ENCODE data around the gene HES1. TPM values are rescaled to one million over a fixed set of nuclear protein-coding genes. Genes with fewer than 3 reads are reported as not detected.

The HES1 gene
- total RNA-seq, 3 donors from 2014 or later = 6.6 to 110 (median 87.2) TPM

GRCh38 chr3:194180570-194180969 lies 44.6 kb downstream of the HES1 start:
- Histone ChIP-seq H3K4me1 (no peaks in the 10 kb centered on the region), H3K9me3 (no peaks in the 10 kb centered on the region), H3K36me3 (no peaks in the 10 kb centered on the region), H3K27me3 (no peaks in the 10 kb centered on the region), H3K4me3 (no peak overlapping the region), H3K27ac (no peak overlapping the region)
- TF ChIP-seq POLR2AphosphoS5 (IDR thresholded peaks at IDR 0.05) (no peak), CTCF (IDR thresholded peaks at IDR 0.05) (no peak), POLR2A (IDR thresholded peaks at IDR 0.05) (no peak)
- no peak for DNase-seq (ENCODE audit: low spot score in 2 of 2)
- intact Hi-C loops (cut with DNase I; ENCODE audit: low total_unique reads) = no loop called here

DNA sequence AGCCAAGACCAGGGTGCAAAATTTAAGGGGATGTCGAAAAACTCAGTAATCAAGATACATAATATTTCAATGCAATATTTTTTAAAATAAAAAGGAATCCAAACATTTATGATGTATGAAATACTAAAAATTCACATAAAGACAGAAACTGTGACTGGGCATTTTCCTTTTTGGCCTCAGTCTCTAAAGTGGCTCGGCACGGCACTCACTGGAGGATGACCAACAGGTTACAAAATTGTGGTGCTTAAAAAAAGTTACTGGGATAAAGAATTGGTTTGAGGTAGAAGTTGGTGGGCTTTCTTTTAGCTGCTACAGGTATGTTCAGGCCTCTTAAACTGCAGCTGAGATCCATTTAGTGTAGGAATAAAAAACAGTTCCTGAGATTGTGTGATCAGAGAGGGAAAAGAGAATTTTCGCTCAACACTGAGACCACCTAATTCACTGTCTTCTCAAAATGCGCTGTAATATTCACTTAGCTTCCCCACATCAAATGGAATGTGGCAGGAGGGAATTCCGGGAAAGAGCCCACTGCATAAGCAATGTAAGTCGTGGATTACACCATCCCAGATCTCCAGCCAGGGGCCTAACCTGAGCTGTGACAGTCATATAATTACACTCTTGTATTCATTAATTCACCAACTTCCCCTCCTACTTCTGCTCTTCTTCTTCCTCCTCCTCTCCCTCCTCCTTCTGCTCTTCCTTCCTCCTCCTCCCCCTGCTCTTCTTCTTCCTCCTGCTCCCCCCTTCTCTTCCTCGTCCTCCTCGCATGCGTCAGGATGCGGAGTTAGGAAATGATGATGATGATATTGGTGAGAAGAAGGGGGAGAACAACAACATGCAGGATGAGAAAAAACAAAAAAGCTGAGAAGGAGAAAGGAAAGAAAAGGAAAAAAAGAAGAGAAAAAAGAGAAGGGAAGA lies 45.9 kb downstream of the HES1 start:
- Histone ChIP-seq H3K4me1 (no peaks in the 10 kb centered on the region), H3K27ac (no peak overlapping the region), H3K36me3 (no peaks in the 10 kb centered on the region), H3K27me3 (no peaks in the 10 kb centered on the region), H3K9me3 (no peaks in the 10 kb centered on the region), H3K4me3 (no peak overlapping the region)
- no peak for DNase-seq (ENCODE audit: low spot score in 2 of 2)
- intact Hi-C loops (cut with DNase I; ENCODE audit: low total_unique reads) = no loop called here
- no peak for TF ChIP-seq CTCF (IDR thresholded peaks at IDR 0.05)
- TF ChIP-seq POLR2AphosphoS5 (IDR thresholded peaks at IDR 0.05) = no peak
- no peak for TF ChIP-seq POLR2A (IDR thresholded peaks at IDR 0.05)

GRCh38 chr3:194183271-194183670 lies 47.3 kb downstream of the HES1 start:
- Histone ChIP-seq H3K4me1 (no peaks in the 10 kb centered on the region), H3K9me3 (no peaks in the 10 kb centered on the region), H3K27ac (no peak overlapping the region), H3K27me3 (no peaks in the 10 kb centered on the region), H3K4me3 (no peak overlapping the region), H3K36me3 (no peaks in the 10 kb centered on the region)
- no peak for TF ChIP-seq POLR2AphosphoS5 (IDR thresholded peaks at IDR 0.05)
- no peak for TF ChIP-seq POLR2A (IDR thresholded peaks at IDR 0.05)
- TF ChIP-seq CTCF (IDR thresholded peaks at IDR 0.05) = no peak
- no peak for DNase-seq (ENCODE audit: low spot score in 2 of 2)
- intact Hi-C loops (cut with DNase I; ENCODE audit: low total_unique reads) = no loop called here

DNA sequence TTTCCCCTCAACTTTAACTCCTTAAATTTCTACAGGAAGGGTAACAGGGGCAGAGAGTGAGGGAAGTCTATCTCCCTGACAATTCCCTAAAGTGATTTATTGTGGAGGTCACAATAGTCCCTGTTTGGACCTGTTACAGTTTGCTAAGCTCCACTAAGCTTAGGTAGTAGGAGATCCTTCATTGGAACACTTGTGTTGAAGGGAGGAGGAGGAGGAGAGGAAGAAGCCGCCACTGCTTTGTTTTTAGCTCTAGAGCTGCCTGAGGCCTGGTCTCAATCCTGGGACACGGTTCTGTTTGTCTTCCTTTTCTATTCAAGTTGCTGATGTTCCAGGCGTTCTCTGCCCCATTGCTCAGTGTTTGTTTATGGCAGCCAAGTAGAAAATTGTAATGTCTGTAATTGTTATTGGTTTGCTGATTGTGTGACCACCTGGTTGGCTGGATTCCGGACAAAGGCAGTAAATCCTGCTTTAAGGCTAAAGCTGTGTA lies 48.4 kb downstream of the HES1 start:
- no peaks in the 10 kb centered on the region for H3K9me3 ChIP-seq
- intact Hi-C loops (cut with DNase I; ENCODE audit: low total_unique reads) = no loop called here
- H3K36me3 ChIP-seq = no peaks in the 10 kb centered on the region
- H3K4me3 ChIP-seq = no peak overlapping the region
- peak overlapping the region; percentile 12 to 64 for H3K27ac ChIP-seq
- no peaks in the 10 kb centered on the region for H3K27me3 ChIP-seq
- DNase-seq (ENCODE audit: low spot score in 2 of 2) = no peak
- no peaks in the 10 kb centered on the region for H3K4me1 ChIP-seq
- TF ChIP-seq CTCF (IDR thresholded peaks at IDR 0.05) = no peak

- peak overlapping the region in 1 of 2 donors; percentile 12 for H3K27ac ChIP-seq
These were observed 48.9 kb downstream of the HES1 start for GRCh38 chr3:194184801-194185200.

More at GRCh38 chr3:194184801-194185200, 48.9 kb downstream of the HES1 start:
- intact Hi-C loops (cut with DNase I; ENCODE audit: low total_unique reads) = no loop called here
- no peaks in the 10 kb centered on the region for H3K4me1 ChIP-seq
- H3K9me3 ChIP-seq = no peaks in the 10 kb centered on the region
- TF ChIP-seq POLR2A (IDR thresholded peaks at IDR 0.05) (no peak), POLR2AphosphoS5 (IDR thresholded peaks at IDR 0.05) (no peak), CTCF (IDR thresholded peaks at IDR 0.05) (no peak)
- no peak overlapping the region for H3K4me3 ChIP-seq
- H3K27me3 ChIP-seq = no peaks in the 10 kb centered on the region
- no peaks in the 10 kb centered on the region for H3K36me3 ChIP-seq
- no peak for DNase-seq (ENCODE audit: low spot score in 2 of 2)
